HepG2 (cell line): ENCODE measurements around the gene LOXL3. TPM values are rescaled to one million over a fixed set of nuclear protein-coding genes. Genes with fewer than 3 reads are reported as not detected.

ENCODE experiments used
- FLYWCH1 ChIP-seq: sonication (generic); formaldehyde crosslinking; IDR thresholded peaks from 2 replicates; pipeline ENCODE4 v1.8.1; 2023; ENCODE audit warnings: mild to moderate bottlenecking, missing genetic modification reagents
- MTA3 ChIP-seq: sonication (generic); formaldehyde crosslinking; IDR thresholded peaks from 2 replicates; pipeline ENCODE4 v1.4.0; 2020; ENCODE audit warnings: missing genetic modification reagents
- MYNN ChIP-seq: sonication (generic); formaldehyde crosslinking; IDR thresholded peaks from 2 replicates; pipeline ENCODE4 v1.4.0; 2020; ENCODE audit warnings: mild to moderate bottlenecking, low read depth, missing genetic modification reagents
- RFXAP ChIP-seq: sonication (generic); formaldehyde crosslinking; IDR thresholded peaks from 2 replicates; pipeline ENCODE4 v1.4.0; 2020; ENCODE audit warnings: missing genetic modification reagents, borderline replicate concordance
- SMAD1 ChIP-seq: sonication (generic); formaldehyde crosslinking; IDR thresholded peaks from 2 replicates; pipeline ENCODE4 v1.4.0; 2020; ENCODE audit warnings: missing genetic modification reagents, low read depth, mild to moderate bottlenecking, borderline replicate concordance
- SNAPC4 ChIP-seq: sonication (generic); formaldehyde crosslinking; IDR thresholded peaks from 2 replicates; pipeline ENCODE4 v1.4.0; 2020; ENCODE audit warnings: mild to moderate bottlenecking, missing genetic modification reagents
- TEAD3 ChIP-seq: optimal IDR thresholded peaks from 2 replicates; pipeline ENCODE3; 2016; ENCODE audit warnings: borderline replicate concordance
- ZFP1 ChIP-seq: IDR thresholded peaks from 2 replicates; pipeline ENCODE4 v1.6.1; 2016
- ZNF136 ChIP-seq: sonication (generic); formaldehyde crosslinking; IDR thresholded peaks from 2 replicates; pipeline ENCODE4 v1.8.1; 2022; ENCODE audit warnings: low read depth, mild to moderate bottlenecking, moderate library complexity, missing genetic modification reagents
- ZNF274 ChIP-seq: sonication (generic); formaldehyde crosslinking; IDR thresholded peaks from 2 replicates; pipeline ENCODE4 v1.5.1; 2020; ENCODE audit warnings: mild to moderate bottlenecking, missing genetic modification reagents
- ZNF484 ChIP-seq: sonication (generic); formaldehyde crosslinking; IDR thresholded peaks from 2 replicates; pipeline ENCODE4 v1.5.1; 2020; ENCODE audit warnings: mild to moderate bottlenecking, low read depth, missing genetic modification reagents, borderline replicate concordance
- ZNF766 ChIP-seq: sonication (generic); formaldehyde crosslinking; IDR thresholded peaks from 2 replicates; pipeline ENCODE4 v1.5.0; 2020; ENCODE audit warnings: missing genetic modification reagents, borderline replicate concordance
- ZNF780A ChIP-seq: sonication (generic); formaldehyde crosslinking; IDR thresholded peaks from 2 replicates; pipeline ENCODE4 v1.8.0; 2022; ENCODE audit warnings: mild to moderate bottlenecking, missing genetic modification reagents, moderate library complexity
- ZNF782 ChIP-seq: sonication (generic); formaldehyde crosslinking; IDR thresholded peaks from 2 replicates; pipeline ENCODE4 v1.4.0; 2020; ENCODE audit warnings: missing genetic modification reagents, mild to moderate bottlenecking, borderline replicate concordance
- ZNF841 ChIP-seq: sonication (generic); formaldehyde crosslinking; IDR thresholded peaks from 2 replicates; pipeline ENCODE4 v1.8.1; 2023; ENCODE audit warnings: missing genetic modification reagents, borderline replicate concordance
- polyA plus RNA-seq, 8 experiments: library from polyadenylated mRNA; depleted of rRNA in 3 of 8; stranded (reverse) in 7 of 8; unstranded in 1 of 8; fragments of >200 nt; fragmentation: Illumina TruSeq in 4 of 8; extraction: Trizol in 4 of 8; gene quantifications; 2 replicates each; pipeline versions ENCODE4 v1.2.1 to v1.2.3, GENCODE V29; 2011 to 2016; ENCODE audit warnings: low read depth in 4 of 8, missing spikeins in 1 of 8, mixed read lengths in 1 of 8; ENCODE audit not compliant: insufficient read depth in 1 of 8
- total RNA-seq, 5 experiments: library from RNA; depleted of rRNA; stranded (reverse); fragments of >200 nt; fragmentation: Illumina TruSeq; extraction: Trizol; gene quantifications; 2 replicates each; pipeline ENCODE4 v1.2.3, GENCODE V29; 2016; ENCODE audit warnings: low read depth in 1 of 5
- TF ChIP-seq, protein P1 (sequence below): sonication (generic); formaldehyde crosslinking; IDR thresholded peaks from 2 replicates; pipeline ENCODE4 v1.8.0; 2022; ENCODE audit warnings: mild to moderate bottlenecking, missing genetic modification reagents, moderate library complexity
- TF ChIP-seq, protein P2 (sequence below), 2 experiments: sonication (generic) in 1 of 2; formaldehyde crosslinking in 1 of 2; IDR thresholded peaks; 2 replicates each; pipeline versions ENCODE4 v1.4.0 to v1.6.1; 2016 to 2020; ENCODE audit warnings: borderline replicate concordance in 1 of 2, low read depth in 1 of 2, mild to moderate bottlenecking in 1 of 2, missing genetic modification reagents in 1 of 2
- TF ChIP-seq, protein P3 (sequence below): sonication (generic); formaldehyde crosslinking; IDR thresholded peaks from 2 replicates; pipeline ENCODE4 v1.5.1; 2020; ENCODE audit warnings: missing genetic modification reagents, mild to moderate bottlenecking, borderline replicate concordance

LOXL3 gene
- total and polyA plus RNA-seq, 2 of the 13 experiments (the other 11 are each of a cell fraction or from before 2014, with no cell fraction given) = 0.55 to 6.5 TPM

DNA sequence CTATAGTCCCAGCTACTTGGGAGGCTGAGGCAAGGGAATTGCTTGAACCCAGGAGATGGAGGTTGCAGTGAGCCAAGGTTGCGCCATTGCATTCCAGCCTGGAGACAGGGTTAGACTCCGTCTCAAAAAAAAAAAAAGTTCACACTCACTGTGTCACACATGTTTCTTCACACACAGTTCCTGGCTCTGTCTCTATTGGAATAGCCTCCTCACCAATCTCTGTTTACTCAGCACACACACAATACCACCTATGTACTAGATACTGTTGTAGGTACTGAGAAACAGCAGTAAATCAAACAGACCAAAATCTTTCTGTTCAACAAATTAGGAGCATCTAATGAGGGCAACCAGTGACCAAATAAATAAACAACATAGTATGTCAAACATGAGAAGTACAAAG is 67.6 kb downstream of the LOXL3 start (continued):
- no peak for TF ChIP-seq SMAD1 (CRISPR knock-in tag)
- TF ChIP-seq, protein P1, sequence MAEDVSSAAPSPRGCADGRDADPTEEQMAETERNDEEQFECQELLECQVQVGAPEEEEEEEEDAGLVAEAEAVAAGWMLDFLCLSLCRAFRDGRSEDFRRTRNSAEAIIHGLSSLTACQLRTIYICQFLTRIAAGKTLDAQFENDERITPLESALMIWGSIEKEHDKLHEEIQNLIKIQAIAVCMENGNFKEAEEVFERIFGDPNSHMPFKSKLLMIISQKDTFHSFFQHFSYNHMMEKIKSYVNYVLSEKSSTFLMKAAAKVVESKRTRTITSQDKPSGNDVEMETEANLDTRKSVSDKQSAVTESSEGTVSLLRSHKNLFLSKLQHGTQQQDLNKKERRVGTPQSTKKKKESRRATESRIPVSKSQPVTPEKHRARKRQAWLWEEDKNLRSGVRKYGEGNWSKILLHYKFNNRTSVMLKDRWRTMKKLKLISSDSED = no peak
- TF ChIP-seq ZNF766 (CRISPR knock-in tag) = no peak
- TF ChIP-seq ZNF274 (CRISPR knock-in tag) = no peak
- TF ChIP-seq ZNF780A (CRISPR knock-in tag) = no peak; the same call in 1 of the 2 replicates
- TF ChIP-seq, protein P2, sequence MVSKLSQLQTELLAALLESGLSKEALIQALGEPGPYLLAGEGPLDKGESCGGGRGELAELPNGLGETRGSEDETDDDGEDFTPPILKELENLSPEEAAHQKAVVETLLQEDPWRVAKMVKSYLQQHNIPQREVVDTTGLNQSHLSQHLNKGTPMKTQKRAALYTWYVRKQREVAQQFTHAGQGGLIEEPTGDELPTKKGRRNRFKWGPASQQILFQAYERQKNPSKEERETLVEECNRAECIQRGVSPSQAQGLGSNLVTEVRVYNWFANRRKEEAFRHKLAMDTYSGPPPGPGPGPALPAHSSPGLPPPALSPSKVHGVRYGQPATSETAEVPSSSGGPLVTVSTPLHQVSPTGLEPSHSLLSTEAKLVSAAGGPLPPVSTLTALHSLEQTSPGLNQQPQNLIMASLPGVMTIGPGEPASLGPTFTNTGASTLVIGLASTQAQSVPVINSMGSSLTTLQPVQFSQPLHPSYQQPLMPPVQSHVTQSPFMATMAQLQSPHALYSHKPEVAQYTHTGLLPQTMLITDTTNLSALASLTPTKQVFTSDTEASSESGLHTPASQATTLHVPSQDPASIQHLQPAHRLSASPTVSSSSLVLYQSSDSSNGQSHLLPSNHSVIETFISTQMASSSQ (IDR thresholded peaks at IDR 0.05; ENCODE audit: low read depth) = no peak
- TF ChIP-seq, protein P2 (CRISPR knock-in tag; IDR thresholded peaks at IDR 0.05; ENCODE audit: borderline replicate concordance) = no peak
- TF ChIP-seq RFXAP (CRISPR knock-in tag) = no peak
- no peak for TF ChIP-seq FLYWCH1 (CRISPR knock-in tag)
- TF ChIP-seq SNAPC4 (CRISPR knock-in tag) = no peak
- no peak for TF ChIP-seq MTA3 (CRISPR knock-in tag)
- TF ChIP-seq ZNF782 = no peak
- no peak for TF ChIP-seq ZNF136 (CRISPR knock-in tag)
- TF ChIP-seq, protein P3, sequence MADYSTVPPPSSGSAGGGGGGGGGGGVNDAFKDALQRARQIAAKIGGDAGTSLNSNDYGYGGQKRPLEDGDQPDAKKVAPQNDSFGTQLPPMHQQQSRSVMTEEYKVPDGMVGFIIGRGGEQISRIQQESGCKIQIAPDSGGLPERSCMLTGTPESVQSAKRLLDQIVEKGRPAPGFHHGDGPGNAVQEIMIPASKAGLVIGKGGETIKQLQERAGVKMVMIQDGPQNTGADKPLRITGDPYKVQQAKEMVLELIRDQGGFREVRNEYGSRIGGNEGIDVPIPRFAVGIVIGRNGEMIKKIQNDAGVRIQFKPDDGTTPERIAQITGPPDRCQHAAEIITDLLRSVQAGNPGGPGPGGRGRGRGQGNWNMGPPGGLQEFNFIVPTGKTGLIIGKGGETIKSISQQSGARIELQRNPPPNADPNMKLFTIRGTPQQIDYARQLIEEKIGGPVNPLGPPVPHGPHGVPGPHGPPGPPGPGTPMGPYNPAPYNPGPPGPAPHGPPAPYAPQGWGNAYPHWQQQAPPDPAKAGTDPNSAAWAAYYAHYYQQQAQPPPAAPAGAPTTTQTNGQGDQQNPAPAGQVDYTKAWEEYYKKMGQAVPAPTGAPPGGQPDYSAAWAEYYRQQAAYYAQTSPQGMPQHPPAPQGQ (CRISPR knock-in tag) = no peak
- no peak for TF ChIP-seq ZNF841 (CRISPR knock-in tag)
- TF ChIP-seq ZFP1 (CRISPR knock-in tag) = no peak
- no peak for TF ChIP-seq MYNN (CRISPR knock-in tag)
- peak; percentile 87 for TF ChIP-seq TEAD3 (CRISPR knock-in tag)
- no peak for TF ChIP-seq ZNF484 (CRISPR knock-in tag)
